HFFc6 (cell line): ENCODE data around the gene MTARC1. TPM values are rescaled to one million over a fixed set of nuclear protein-coding genes. Genes with fewer than 3 reads are reported as not detected.
A peak's percentile ranks its signal among the peaks of the same experiment; 100 is the strongest.

Experiments
- DNase-seq: peaks from one replicate; pipeline ENCODE4 v3.0.0-alpha.2; 2018
- H3K27ac Mint-ChIP-seq: 2 replicates; pipeline ENCODE4 v1.8.0; 2020; ENCODE audit warnings: mild to moderate bottlenecking, mixed read lengths
- H3K27me3 Mint-ChIP-seq: 2 replicates; pipeline ENCODE4 v1.8.0; 2021; ENCODE audit warnings: mild to moderate bottlenecking, moderate library complexity, mixed read lengths; ENCODE audit not compliant: insufficient read depth
- H3K36me3 Mint-ChIP-seq: 2 replicates; pipeline ENCODE4 v1.8.0; 2021; ENCODE audit warnings: low read depth, mixed read lengths
- H3K4me1 Mint-ChIP-seq: 2 replicates; pipeline ENCODE4 v1.8.0; 2020; ENCODE audit warnings: low read depth, mixed read lengths
- H3K4me3 Mint-ChIP-seq: 2 replicates; pipeline ENCODE4 v1.8.0; 2020; ENCODE audit warnings: mild to moderate bottlenecking, moderate library complexity, mixed read lengths
- H3K9me3 Mint-ChIP-seq: 2 replicates; pipeline ENCODE4 v1.8.0; 2020; ENCODE audit warnings: mild to moderate bottlenecking, mixed read lengths
- CTCF ChIP-seq: fragments of 200-600 bp; sonication (generic); IDR thresholded peaks from 2 replicates; pipeline ENCODE4 v1.5.0; 2021; ENCODE audit warnings: antibody characterized with exemption, mild to moderate bottlenecking
- total RNA-seq, 6 experiments: library from RNA; stranded (reverse); fragmentation: NEBNext Ultra II Directional; extraction: Animal tissue kit (Norgen Biotek cat#: 25700); gene quantifications; 2 replicates in 1 of 6; 3 replicates in 5 of 6; pipeline ENCODE4 v1.2.3, GENCODE V29; 2021

MTARC1 gene
- total RNA-seq, 6 experiments from 2014 or later, result 1.1 to 1.9 (median 1.7) TPM

GRCh38 chr1:220813013-220813412 lies 26.3 kb downstream of the MTARC1 start:
- H3K27ac Mint-ChIP-seq, result no peak overlapping the region
- no peaks in the 10 kb centered on the region for H3K9me3 Mint-ChIP-seq
- no peak for DNase-seq
- peaks cover 16% of the 10 kb centered on the region for H3K4me1 Mint-ChIP-seq
- peak; percentile 37; the same call in 1 of the 2 replicates for TF ChIP-seq CTCF
- peaks cover 1% of the 10 kb centered on the region; the same call in 1 of the 2 replicates for H3K27me3 Mint-ChIP-seq
- H3K4me3 Mint-ChIP-seq, result no peak overlapping the region
- peaks cover 5% of the 10 kb centered on the region; the same call in 1 of the 2 replicates for H3K36me3 Mint-ChIP-seq

GRCh38 chr1:220815409-220815808 lies 28.7 kb downstream of the MTARC1 start:
- TF ChIP-seq CTCF, result no peak
- peaks cover 1% of the 10 kb centered on the region; the same call in 1 of the 2 replicates for H3K27me3 Mint-ChIP-seq
- H3K9me3 Mint-ChIP-seq, result no peaks in the 10 kb centered on the region

GRCh38 chr1:220817907-220818306 lies 31.2 kb downstream of the MTARC1 start:
- 0 out of 2 replicates have a peak, but pooled peaks cover 5% of the 10 kb centered on the region for H3K36me3 Mint-ChIP-seq
- H3K4me3 Mint-ChIP-seq, result peak overlapping the region; percentile 70
- TF ChIP-seq CTCF, result no peak
- peak; percentile 68 for DNase-seq
- peak overlapping the region; percentile 79 for H3K27ac Mint-ChIP-seq
- H3K4me1 Mint-ChIP-seq, result peaks cover 31% of the 10 kb centered on the region
- peaks cover 5% of the 10 kb centered on the region for H3K27me3 Mint-ChIP-seq
- no peaks in the 10 kb centered on the region for H3K9me3 Mint-ChIP-seq

More at GRCh38 chr1:220815409-220815808, 28.7 kb downstream of the MTARC1 start:
- peaks cover 34% of the 10 kb centered on the region for H3K4me1 Mint-ChIP-seq
- H3K36me3 Mint-ChIP-seq, result peaks cover 5% of the 10 kb centered on the region; the same call in 1 of the 2 replicates
- H3K27ac Mint-ChIP-seq, result no peak overlapping the region
- no peak overlapping the region for H3K4me3 Mint-ChIP-seq
- no peak for DNase-seq

- no peak for TF ChIP-seq CTCF
- peak; percentile 95 for DNase-seq
- peaks cover 5% of the 10 kb centered on the region for H3K27me3 Mint-ChIP-seq
- H3K4me3 Mint-ChIP-seq, result peak overlapping the region; percentile 70
- H3K36me3 Mint-ChIP-seq, result 0 out of 2 replicates have a peak, but pooled peaks cover 5% of the 10 kb centered on the region
- no peaks in the 10 kb centered on the region for H3K9me3 Mint-ChIP-seq
- peak overlapping the region; percentile 79 for H3K27ac Mint-ChIP-seq
- H3K4me1 Mint-ChIP-seq, result peaks cover 36% of the 10 kb centered on the region
Observed at GRCh38 chr1:220818421-220819173, 31.9 kb downstream of the MTARC1 start.

- H3K27ac Mint-ChIP-seq, result peak overlapping the region; percentile 79
- no peak for TF ChIP-seq CTCF
- H3K4me1 Mint-ChIP-seq, result peaks cover 44% of the 10 kb centered on the region
- peaks cover 9% of the 10 kb centered on the region for H3K27me3 Mint-ChIP-seq
- 0 out of 2 replicates have a peak, but pooled peaks cover 5% of the 10 kb centered on the region for H3K36me3 Mint-ChIP-seq
- DNase-seq, result no peak
- no peaks in the 10 kb centered on the region for H3K9me3 Mint-ChIP-seq
- no peak overlapping the region; the same call in 1 of the 2 replicates for H3K4me3 Mint-ChIP-seq
Observed at GRCh38 chr1:220819467-220820026, 32.8 kb downstream of the MTARC1 start.
